ENCODE measurements around the gene COG5.

COG5 gene

DNA sequence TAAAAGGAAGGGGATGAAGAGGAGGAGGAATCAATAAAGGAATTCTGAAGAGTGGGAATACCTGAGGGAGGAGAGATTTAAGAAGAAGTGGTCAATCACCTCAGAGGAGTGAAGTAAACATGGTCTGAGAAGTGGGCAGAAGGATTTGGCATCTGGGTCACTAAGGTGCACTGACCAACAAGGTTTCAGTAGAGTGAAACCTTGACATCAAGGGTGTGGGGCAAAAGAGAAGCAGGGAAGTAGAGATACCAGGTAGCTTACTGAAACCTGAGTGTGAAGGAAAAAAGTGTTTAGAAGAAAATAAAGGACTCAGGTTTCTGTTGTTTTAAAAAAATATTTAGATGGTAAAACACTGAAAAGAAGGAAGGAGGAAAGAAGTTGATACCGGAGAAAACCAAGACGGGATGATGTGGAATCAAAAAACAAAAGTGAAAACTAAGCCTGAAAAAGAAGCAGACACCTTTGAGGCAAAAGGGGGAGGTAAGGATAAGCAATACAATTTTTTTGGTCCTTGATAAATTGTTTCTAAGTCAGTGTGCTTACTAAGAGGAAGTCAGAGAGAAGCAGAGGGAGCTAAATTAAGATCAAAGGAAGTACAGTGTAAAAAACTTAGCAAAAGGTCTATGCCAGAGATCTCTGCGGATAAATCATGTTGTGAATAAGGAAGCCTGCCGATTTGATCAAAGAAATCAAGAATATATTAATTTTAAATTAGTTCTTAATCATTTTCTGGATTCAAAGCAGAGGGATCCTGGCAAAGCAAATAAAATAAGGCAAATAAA is 231.0 kb downstream of the COG5 start:
- Histone ChIP-seq H3K27me3 (ENCODE audit: control insufficient read depth, insufficient read depth, low read length) (no peaks in the 10 kb centered on the region), H3K36me3 (ENCODE audit: control insufficient read depth, insufficient read depth, low read length) (no peaks in the 10 kb centered on the region), H3K4me3 (ENCODE audit: low read length) (no peak overlapping the region), H3K4me1 (ENCODE audit: control insufficient read depth, insufficient read depth, low read length) (no peaks in the 10 kb centered on the region), H3K9me3 (ENCODE audit: control insufficient read depth, low read length) (no peaks in the 10 kb centered on the region), H3K9ac (ENCODE audit: low read length) (no peak overlapping the region)

DNA sequence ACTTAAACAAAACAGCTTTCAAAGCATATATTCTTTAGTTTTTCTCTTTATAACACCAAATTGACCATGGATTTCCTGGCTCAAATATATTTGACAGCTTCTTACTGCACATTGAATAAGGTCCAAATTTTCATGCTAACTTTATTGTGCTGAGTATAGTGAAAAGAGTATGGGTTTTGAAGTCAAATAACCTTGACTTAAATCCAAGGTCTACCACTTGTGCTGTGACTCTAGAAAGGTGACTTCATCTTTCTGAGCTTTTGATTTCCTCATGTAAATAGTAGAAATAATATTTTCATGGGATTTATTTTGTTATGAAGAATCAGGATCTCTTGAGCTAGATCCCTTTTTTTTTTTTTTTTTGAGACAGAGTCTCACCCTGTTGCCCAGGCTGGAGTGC is 233.2 kb downstream of the COG5 start:
- H3K9me3 ChIP-seq (ENCODE audit: control insufficient read depth, low read length), result no peaks in the 10 kb centered on the region
- H3K27me3 ChIP-seq (ENCODE audit: control insufficient read depth, insufficient read depth, low read length), result no peaks in the 10 kb centered on the region

GRCh38 chr7:107327986-107328569 is 235.6 kb downstream of the COG5 start:
- H3K27me3 ChIP-seq (ENCODE audit: control insufficient read depth, insufficient read depth, low read length), result no peaks in the 10 kb centered on the region
- no peaks in the 10 kb centered on the region for H3K9me3 ChIP-seq (ENCODE audit: control insufficient read depth, low read length)
- no peak overlapping the region for H3K4me3 ChIP-seq (ENCODE audit: low read length)
- no peaks in the 10 kb centered on the region for H3K36me3 ChIP-seq (ENCODE audit: control insufficient read depth, insufficient read depth, low read length)
- no peaks in the 10 kb centered on the region for H3K4me1 ChIP-seq (ENCODE audit: control insufficient read depth, insufficient read depth, low read length)
- H3K9ac ChIP-seq (ENCODE audit: low read length), result no peak overlapping the region

More for the DNA sequence above, 233.2 kb downstream of the COG5 start:
- H3K36me3 ChIP-seq (ENCODE audit: control insufficient read depth, insufficient read depth, low read length), result no peaks in the 10 kb centered on the region
- H3K4me3 ChIP-seq (ENCODE audit: low read length), result no peak overlapping the region
- H3K9ac ChIP-seq (ENCODE audit: low read length), result no peak overlapping the region
- H3K4me1 ChIP-seq (ENCODE audit: control insufficient read depth, insufficient read depth, low read length), result no peaks in the 10 kb centered on the region

DNA sequence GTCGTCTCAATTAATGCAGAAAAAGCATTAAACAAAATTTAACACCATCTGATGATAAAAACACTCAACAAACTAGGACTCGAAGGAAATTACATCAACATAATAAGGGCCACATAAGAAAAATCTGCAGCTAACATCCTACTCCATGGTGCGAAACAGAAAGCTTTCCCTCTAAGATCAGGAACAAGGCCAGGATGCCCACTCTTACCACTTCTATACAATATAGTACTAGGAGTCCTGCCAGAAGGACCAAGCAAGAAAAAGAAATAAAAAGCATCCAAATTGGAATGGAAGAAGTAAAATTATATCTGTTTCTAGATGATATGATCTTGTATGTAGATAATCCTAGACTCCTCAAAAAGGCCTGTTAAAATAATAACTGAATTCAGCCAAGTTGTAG is 237.7 kb downstream of the COG5 start:
- Histone ChIP-seq H3K27me3 (ENCODE audit: control insufficient read depth, insufficient read depth, low read length) (no peaks in the 10 kb centered on the region), H3K9me3 (ENCODE audit: control insufficient read depth, low read length) (no peaks in the 10 kb centered on the region), H3K36me3 (ENCODE audit: control insufficient read depth, insufficient read depth, low read length) (no peaks in the 10 kb centered on the region), H3K4me3 (ENCODE audit: low read length) (no peak overlapping the region), H3K9ac (ENCODE audit: low read length) (no peak overlapping the region), H3K4me1 (ENCODE audit: control insufficient read depth, insufficient read depth, low read length) (no peaks in the 10 kb centered on the region)

DNA sequence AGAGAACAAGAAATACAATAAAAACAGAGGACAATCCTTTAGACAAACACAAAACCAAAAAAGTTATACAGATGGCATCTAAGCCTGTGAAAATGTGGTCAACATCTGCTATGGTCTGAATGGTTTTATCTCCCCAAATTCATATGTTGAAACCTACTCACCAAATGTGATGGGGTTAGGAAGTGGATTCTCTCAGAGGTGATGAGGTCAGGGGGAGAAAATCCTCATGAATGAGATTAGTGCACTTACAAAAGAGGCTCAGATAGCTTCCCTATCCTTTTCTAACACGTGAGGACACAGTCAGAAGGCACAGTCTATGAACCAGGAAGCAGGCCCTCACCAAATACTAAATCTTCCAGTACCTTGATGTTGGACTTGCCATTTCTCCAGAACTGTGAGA is 241.7 kb downstream of the COG5 start:
- H3K36me3 ChIP-seq (ENCODE audit: control insufficient read depth, insufficient read depth, low read length), result no peaks in the 10 kb centered on the region
- no peak overlapping the region for H3K4me3 ChIP-seq (ENCODE audit: low read length)
- H3K9me3 ChIP-seq (ENCODE audit: control insufficient read depth, low read length), result no peaks in the 10 kb centered on the region
- no peak overlapping the region for H3K9ac ChIP-seq (ENCODE audit: low read length)
- H3K27me3 ChIP-seq (ENCODE audit: control insufficient read depth, insufficient read depth, low read length), result no peaks in the 10 kb centered on the region
- H3K4me1 ChIP-seq (ENCODE audit: control insufficient read depth, insufficient read depth, low read length), result no peaks in the 10 kb centered on the region

DNA sequence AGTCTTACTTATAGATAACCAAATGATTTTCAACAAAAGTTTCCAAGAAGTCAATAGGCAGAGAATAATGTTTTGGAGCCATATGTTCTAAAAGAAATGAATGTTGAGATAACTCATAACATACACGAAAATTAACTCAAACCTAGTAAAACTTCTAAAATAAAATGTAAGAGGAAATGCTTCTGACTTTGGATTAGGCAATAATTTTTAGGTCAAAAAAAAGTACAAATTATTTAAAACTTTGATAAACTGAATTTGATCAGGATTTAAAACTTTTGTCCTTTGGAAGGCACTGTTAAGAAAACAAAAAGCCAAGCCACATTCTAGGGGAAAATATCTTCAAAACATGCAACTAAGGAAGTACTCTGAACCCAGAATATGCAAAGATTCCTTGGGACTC is 242.1 kb downstream of the COG5 start:
- H3K9me3 ChIP-seq (ENCODE audit: control insufficient read depth, low read length), result no peaks in the 10 kb centered on the region
- H3K27me3 ChIP-seq (ENCODE audit: control insufficient read depth, insufficient read depth, low read length), result no peaks in the 10 kb centered on the region
- H3K9ac ChIP-seq (ENCODE audit: low read length), result no peak overlapping the region
- H3K4me1 ChIP-seq (ENCODE audit: control insufficient read depth, insufficient read depth, low read length), result no peaks in the 10 kb centered on the region
- H3K36me3 ChIP-seq (ENCODE audit: control insufficient read depth, insufficient read depth, low read length), result no peaks in the 10 kb centered on the region
- no peak overlapping the region for H3K4me3 ChIP-seq (ENCODE audit: low read length)

DNA sequence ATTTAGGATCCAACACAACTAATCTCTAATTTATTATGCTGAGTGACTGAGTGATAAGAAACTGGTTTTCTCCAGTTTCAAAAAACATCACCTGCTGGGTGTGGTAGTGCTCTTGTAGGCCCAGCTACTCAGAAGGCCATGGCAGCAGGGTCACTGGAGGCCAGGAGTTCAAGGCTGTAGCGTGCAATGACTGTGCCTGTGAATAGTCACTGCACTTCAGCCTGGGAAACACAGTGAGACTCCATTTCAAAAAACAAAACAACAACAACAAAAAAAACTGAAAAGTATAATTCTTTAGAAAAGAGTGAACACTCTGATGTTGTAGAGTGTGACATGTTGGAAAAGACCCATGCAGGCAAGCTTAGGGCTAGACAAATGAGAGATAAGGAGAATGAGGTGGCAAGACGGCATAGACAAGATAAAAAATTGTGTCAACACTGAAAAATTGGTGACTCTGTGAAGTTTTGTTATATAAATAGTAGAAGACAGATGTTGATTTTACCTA is 243.9 kb downstream of the COG5 start:
- H3K4me3 ChIP-seq (ENCODE audit: low read length), result no peak overlapping the region
- H3K4me1 ChIP-seq (ENCODE audit: control insufficient read depth, insufficient read depth, low read length), result no peaks in the 10 kb centered on the region
- H3K9ac ChIP-seq (ENCODE audit: low read length), result no peak overlapping the region
- no peaks in the 10 kb centered on the region for H3K27me3 ChIP-seq (ENCODE audit: control insufficient read depth, insufficient read depth, low read length)
- H3K36me3 ChIP-seq (ENCODE audit: control insufficient read depth, insufficient read depth, low read length), result no peaks in the 10 kb centered on the region
- no peaks in the 10 kb centered on the region for H3K9me3 ChIP-seq (ENCODE audit: control insufficient read depth, low read length)

- Histone ChIP-seq H3K9ac (ENCODE audit: low read length) (no peak overlapping the region), H3K36me3 (ENCODE audit: control insufficient read depth, insufficient read depth, low read length) (no peaks in the 10 kb centered on the region), H3K9me3 (ENCODE audit: control insufficient read depth, low read length) (no peaks in the 10 kb centered on the region)
These were observed 245.1 kb downstream of the COG5 start for GRCh38 chr7:107318523-107319160.

DNA sequence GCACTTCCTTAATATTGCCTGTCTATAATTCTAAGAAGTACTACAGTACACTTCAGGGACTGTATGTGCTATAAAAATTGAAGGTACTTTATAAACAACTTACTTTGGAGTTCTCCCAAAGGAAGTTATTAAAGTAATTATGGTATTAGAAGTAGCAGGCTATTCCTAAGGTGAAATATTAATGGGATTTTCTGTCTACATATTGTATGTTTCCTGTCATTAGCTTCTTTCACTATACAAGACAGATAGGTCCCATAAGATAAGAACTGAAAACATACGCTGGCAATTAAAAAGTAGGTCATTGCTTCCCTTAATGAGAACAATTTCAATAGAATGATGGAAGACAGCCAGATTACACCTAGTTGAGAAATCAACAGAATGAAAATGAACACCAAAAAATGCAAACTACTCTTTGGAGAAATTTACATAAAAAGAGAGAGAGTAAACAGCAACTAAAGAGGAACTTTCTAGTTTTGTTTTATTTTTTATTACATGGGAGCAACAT is 248.0 kb downstream of the COG5 start:
- H3K9ac ChIP-seq (ENCODE audit: low read length), result no peak overlapping the region
- H3K9me3 ChIP-seq (ENCODE audit: control insufficient read depth, low read length), result no peaks in the 10 kb centered on the region
- H3K4me1 ChIP-seq (ENCODE audit: control insufficient read depth, insufficient read depth, low read length), result no peaks in the 10 kb centered on the region
- no peaks in the 10 kb centered on the region for H3K27me3 ChIP-seq (ENCODE audit: control insufficient read depth, insufficient read depth, low read length)
- no peaks in the 10 kb centered on the region for H3K36me3 ChIP-seq (ENCODE audit: control insufficient read depth, insufficient read depth, low read length)
- H3K4me3 ChIP-seq (ENCODE audit: low read length), result no peak overlapping the region

More at GRCh38 chr7:107318523-107319160, 245.1 kb downstream of the COG5 start:
- H3K4me1 ChIP-seq (ENCODE audit: control insufficient read depth, insufficient read depth, low read length), result no peaks in the 10 kb centered on the region
- no peaks in the 10 kb centered on the region for H3K27me3 ChIP-seq (ENCODE audit: control insufficient read depth, insufficient read depth, low read length)
- H3K4me3 ChIP-seq (ENCODE audit: low read length), result no peak overlapping the region

GRCh38 chr7:107313355-107313754 is 250.4 kb downstream of the COG5 start:
- Histone ChIP-seq H3K27me3 (ENCODE audit: control insufficient read depth, insufficient read depth, low read length) (no peaks in the 10 kb centered on the region), H3K9me3 (ENCODE audit: control insufficient read depth, low read length) (no peaks in the 10 kb centered on the region), H3K36me3 (ENCODE audit: control insufficient read depth, insufficient read depth, low read length) (no peaks in the 10 kb centered on the region), H3K9ac (ENCODE audit: low read length) (no peak overlapping the region), H3K4me3 (ENCODE audit: low read length) (no peak overlapping the region), H3K4me1 (ENCODE audit: control insufficient read depth, insufficient read depth, low read length) (no peaks in the 10 kb centered on the region)

DNA sequence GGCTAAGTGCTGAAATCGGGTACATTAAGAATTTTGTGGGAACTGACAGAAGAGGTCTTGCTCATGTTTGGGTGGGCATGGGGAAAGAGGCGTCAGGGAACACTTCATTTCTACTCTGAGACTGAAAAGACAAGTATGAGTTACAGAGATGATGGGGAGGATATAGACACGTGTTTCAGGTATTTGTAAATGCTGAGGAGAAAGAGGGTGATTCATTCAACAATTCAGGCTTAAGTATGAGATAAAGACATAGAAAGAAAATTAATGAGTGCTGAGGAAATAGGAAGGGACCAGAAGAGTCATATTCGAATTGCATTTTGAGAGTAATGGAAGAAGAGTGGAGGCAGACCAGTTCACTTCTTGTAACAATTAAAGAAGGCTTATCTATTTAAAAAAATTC is 251.3 kb downstream of the COG5 start:
- Histone ChIP-seq H3K27me3 (ENCODE audit: control insufficient read depth, insufficient read depth, low read length) (no peaks in the 10 kb centered on the region), H3K9ac (ENCODE audit: low read length) (no peak overlapping the region), H3K9me3 (ENCODE audit: control insufficient read depth, low read length) (no peaks in the 10 kb centered on the region), H3K36me3 (ENCODE audit: control insufficient read depth, insufficient read depth, low read length) (no peaks in the 10 kb centered on the region), H3K4me3 (ENCODE audit: low read length) (no peak overlapping the region), H3K4me1 (ENCODE audit: control insufficient read depth, insufficient read depth, low read length) (no peaks in the 10 kb centered on the region)

DNA sequence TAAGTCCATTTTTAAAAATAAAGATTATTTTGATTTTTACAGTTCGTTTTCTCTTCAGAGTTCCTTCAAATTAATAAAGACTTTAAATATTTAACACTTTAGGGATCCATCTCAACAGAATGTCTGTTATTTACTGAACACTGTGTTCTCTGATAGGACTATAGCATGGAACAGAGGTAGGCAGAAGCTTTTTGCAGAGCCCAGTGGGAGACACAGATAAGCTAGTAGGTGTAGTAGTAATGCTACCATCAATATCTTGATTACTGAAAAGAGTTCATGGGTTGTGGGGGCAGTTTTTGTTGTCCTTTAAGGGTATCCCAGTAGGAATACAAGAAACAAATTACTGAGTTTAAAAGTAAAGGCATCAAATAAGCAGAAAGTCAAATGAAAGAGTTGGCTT is 254.4 kb downstream of the COG5 start:
- H3K27me3 ChIP-seq (ENCODE audit: control insufficient read depth, insufficient read depth, low read length), result no peaks in the 10 kb centered on the region
- H3K9me3 ChIP-seq (ENCODE audit: control insufficient read depth, low read length), result no peaks in the 10 kb centered on the region
- no peak overlapping the region for H3K4me3 ChIP-seq (ENCODE audit: low read length)
- no peaks in the 10 kb centered on the region for H3K36me3 ChIP-seq (ENCODE audit: control insufficient read depth, insufficient read depth, low read length)
- H3K4me1 ChIP-seq (ENCODE audit: control insufficient read depth, insufficient read depth, low read length), result no peaks in the 10 kb centered on the region
- no peak overlapping the region for H3K9ac ChIP-seq (ENCODE audit: low read length)
